ENCODE results near the gene PTPN7. TPM values are rescaled to one million over a fixed set of nuclear protein-coding genes. Genes with fewer than 3 reads are reported as not detected.

The PTPN7 gene
- total RNA-seq, 4 donors from 2014 or later: 1.9 to 5.5 (median 3.1) TPM

GRCh38 chr1:202176949-202177927 lies 16.8 kb upstream of the PTPN7 start:
- DNase-seq: no peak
- 82 to 83% methylated on average over 6 to 9 of the region's 29 CpGs for WGBS, 2 donors
- Histone ChIP-seq H3K9me3 (no peaks in the 10 kb centered on the region), H3K27ac (no peak overlapping the region), H3K27me3 (peaks cover 0 to 37% (median 0%) of the 10 kb centered on the region in 4 donors), H3K4me1 (no peaks in the 10 kb centered on the region), H3K36me3 (no peaks in the 10 kb centered on the region), H3K4me3 (no peak overlapping the region)
- intact Hi-C loops (cut with DNase I): no loop called here
- TF ChIP-seq CTCF (IDR thresholded peaks at IDR 0.05) (no peak), POLR2A (IDR thresholded peaks at IDR 0.05) (no peak)

GRCh38 chr1:202173993-202174392 lies 13.6 kb upstream of the PTPN7 start:
- H3K4me3 ChIP-seq: no peak overlapping the region
- no peaks in the 10 kb centered on the region for H3K36me3 ChIP-seq
- 83% methylated on average over 7 of the region's 7 CpGs for WGBS, 2 donors
- H3K4me1 ChIP-seq: no peaks in the 10 kb centered on the region
- intact Hi-C loops (cut with DNase I): no loop called here
- peaks cover 0 to 8% (median 0%) of the 10 kb centered on the region in 4 donors for H3K27me3 ChIP-seq
- TF ChIP-seq CTCF (IDR thresholded peaks at IDR 0.05): no peak
- no peak for TF ChIP-seq POLR2A (IDR thresholded peaks at IDR 0.05)
- no peak overlapping the region for H3K27ac ChIP-seq
- DNase-seq: no peak
- no peaks in the 10 kb centered on the region for H3K9me3 ChIP-seq

- H3K4me3 ChIP-seq: no peak overlapping the region
- no peaks in the 10 kb centered on the region for H3K9me3 ChIP-seq
- H3K4me1 ChIP-seq: peaks cover 0 to 13% (median 0%) of the 10 kb centered on the region in 3 donors
- no peak for TF ChIP-seq POLR2A (IDR thresholded peaks at IDR 0.05)
- TF ChIP-seq CTCF (IDR thresholded peaks at IDR 0.05): no peak
- no peaks in the 10 kb centered on the region for H3K36me3 ChIP-seq
- H3K27me3 ChIP-seq: peaks cover 0 to 6% (median 0%) of the 10 kb centered on the region in 4 donors
- H3K27ac ChIP-seq: no peak overlapping the region
- intact Hi-C loops (cut with DNase I): no loop called here
- no CpG with 5 or more reads among the region's 5 CpGs for WGBS, 2 donors
- DNase-seq: no peak
Observed at GRCh38 chr1:202172015-202172355, 11.6 kb upstream of the PTPN7 start.

- Histone ChIP-seq H3K27ac (no peak overlapping the region), H3K9me3 (no peaks in the 10 kb centered on the region), H3K36me3 (no peaks in the 10 kb centered on the region), H3K4me3 (no peak overlapping the region), H3K27me3 (peaks cover 0 to 6% (median 0%) of the 10 kb centered on the region in 4 donors), H3K4me1 (peaks cover 0 to 13% (median 0%) of the 10 kb centered on the region in 3 donors)
- WGBS, 2 donors: 95% methylated on average over 8 of the region's 11 CpGs; no CpG with 5 or more reads in 1 of the 2 donors
- intact Hi-C loops (cut with DNase I): no loop called here
- no peak for DNase-seq
- no peak for TF ChIP-seq POLR2A (IDR thresholded peaks at IDR 0.05)
- no peak for TF ChIP-seq CTCF (IDR thresholded peaks at IDR 0.05)
Observed at GRCh38 chr1:202171292-202172014, 11.1 kb upstream of the PTPN7 start.

GRCh38 chr1:202170726-202171125 lies 10.3 kb upstream of the PTPN7 start:
- Histone ChIP-seq H3K9me3 (no peaks in the 10 kb centered on the region), H3K4me3 (no peak overlapping the region), H3K27me3 (peaks cover 0 to 6% (median 0%) of the 10 kb centered on the region in 4 donors), H3K4me1 (peaks cover 0 to 13% (median 0%) of the 10 kb centered on the region in 3 donors), H3K36me3 (no peaks in the 10 kb centered on the region), H3K27ac (no peak overlapping the region)
- intact Hi-C loops (cut with DNase I): no loop called here
- no peak for DNase-seq
- TF ChIP-seq CTCF (IDR thresholded peaks at IDR 0.05) (no peak), POLR2A (IDR thresholded peaks at IDR 0.05) (no peak)
- 69 to 86% methylated on average over 3 to 6 of the region's 6 CpGs for WGBS, 2 donors
